ENCODE data around the gene GAS2L3.
"Not testable (repeated sequence)": the region's sequence is repeated elsewhere in the genome, so short reads cannot be mapped to it uniquely, and the experiment has no call there.

The GAS2L3 gene

GRCh38 chr12:100576331-100577036 lies 3.0 kb downstream of the GAS2L3 start:
- no peak for DNase-seq

GRCh38 chr12:100578923-100579322 lies 5.4 kb downstream of the GAS2L3 start:
- DNase-seq, result no peak

- no peak for DNase-seq
Measured at GRCh38 chr12:100579844-100580243, 6.4 kb downstream of the GAS2L3 start.

GRCh38 chr12:100584256-100584655 lies 10.8 kb downstream of the GAS2L3 start:
- DNase-seq, result no peak

- DNase-seq, result no peak
Measured at GRCh38 chr12:100591979-100592378, 18.5 kb downstream of the GAS2L3 start.

GRCh38 chr12:100593490-100593889 lies 20.0 kb downstream of the GAS2L3 start:
- no peak for DNase-seq

- DNase-seq, result no peak
Measured at GRCh38 chr12:100601626-100602025, 28.1 kb downstream of the GAS2L3 start.

- not testable (repeated sequence) for DNase-seq
Measured at GRCh38 chr12:100602997-100603396, 29.5 kb downstream of the GAS2L3 start.

GRCh38 chr12:100608776-100609175 lies 35.3 kb downstream of the GAS2L3 start:
- no peak for DNase-seq

GRCh38 chr12:100610666-100611430 lies 37.4 kb downstream of the GAS2L3 start:
- no peak for DNase-seq

- DNase-seq, result no peak
Measured at GRCh38 chr12:100612606-100613005, 39.1 kb downstream of the GAS2L3 start.

- no peak for DNase-seq
Measured at GRCh38 chr12:100624571-100624970, 51.1 kb downstream of the GAS2L3 start.

- DNase-seq, result no peak
Measured at GRCh38 chr12:100632445-100632892, 59.0 kb downstream of the GAS2L3 start.

- not testable (repeated sequence) for DNase-seq
Measured at GRCh38 chr12:100633082-100633785, 59.8 kb downstream of the GAS2L3 start.

- no peak for DNase-seq
Measured at GRCh38 chr12:100643246-100643645, 69.8 kb downstream of the GAS2L3 start.

GRCh38 chr12:100646896-100647295 lies 73.4 kb downstream of the GAS2L3 start:
- no peak for DNase-seq

- DNase-seq, result no peak
Measured at GRCh38 chr12:100651108-100651507, 77.6 kb downstream of the GAS2L3 start.

- no peak for DNase-seq
Measured at GRCh38 chr12:100651694-100652093, 78.2 kb downstream of the GAS2L3 start.

- DNase-seq, result no peak
Measured at GRCh38 chr12:100652488-100652887, 79.0 kb downstream of the GAS2L3 start.

- no peak for DNase-seq
Measured at GRCh38 chr12:100656141-100656540, 82.7 kb downstream of the GAS2L3 start.

- DNase-seq, result no peak
Measured at GRCh38 chr12:100656856-100657255, 83.4 kb downstream of the GAS2L3 start.

GRCh38 chr12:100661300-100661951 lies 87.9 kb downstream of the GAS2L3 start:
- DNase-seq, result no peak

- no peak for DNase-seq
Measured at GRCh38 chr12:100666588-100666987, 93.1 kb downstream of the GAS2L3 start.

Data from CD4-positive, alpha-beta T cell treated with Interleukin-6 for 4 hours (primary cell).